Chondrocyte (in vitro differentiated cells): ENCODE data around the gene ZNF805. TPM values are rescaled to one million over a fixed set of nuclear protein-coding genes. Genes with fewer than 3 reads are reported as not detected.
A peak's percentile ranks its signal among the peaks of the same experiment; 100 is the strongest.

ENCODE experiments used
- DNase-seq: peaks from one replicate; pipeline ENCODE4 v3.0.0; 2021; ENCODE audit warnings: mixed read lengths, low spot score
- H3K27ac Mint-ChIP-seq: one replicate; pipeline ENCODE4 v1.8.0; 2021; ENCODE audit warnings: mild to moderate bottlenecking, moderate library complexity, mixed read lengths; ENCODE audit not compliant: unreplicated experiment
- H3K27me3 Mint-ChIP-seq: 2 replicates; pipeline ENCODE4 v1.8.0; 2021; ENCODE audit warnings: low read depth, mixed read lengths
- H3K36me3 Mint-ChIP-seq: 2 replicates; pipeline ENCODE4 v1.8.0; 2021; ENCODE audit warnings: low read depth, mixed read lengths
- H3K4me1 Mint-ChIP-seq: 2 replicates; pipeline ENCODE4 v1.8.0; 2021; ENCODE audit warnings: low read depth, mild to moderate bottlenecking, mixed read lengths
- H3K4me3 Mint-ChIP-seq: one replicate; pipeline ENCODE4 v1.8.0; 2021; ENCODE audit warnings: mild to moderate bottlenecking, moderate library complexity, mixed read lengths; ENCODE audit not compliant: unreplicated experiment
- H3K9me3 Mint-ChIP-seq: 2 replicates; pipeline ENCODE4 v1.8.0; 2021; ENCODE audit warnings: low read depth, mixed read lengths
- CTCF ChIP-seq: fragments of 200-600 bp; sonication (generic); IDR thresholded peaks from 2 replicates; pipeline ENCODE4 v1.5.0; 2021; ENCODE audit warnings: antibody characterized with exemption, mild to moderate bottlenecking, moderate library complexity
- total RNA-seq: library from RNA; stranded (reverse); gene quantifications from 3 replicates; pipeline ENCODE4 v1.2.1, GENCODE V29; 2021

Gene ZNF805
- total RNA-seq, 1 donor from 2014 or later = 24.3 TPM

- Mint-ChIP-seq H3K9me3 (no peaks in the 10 kb centered on the region), H3K27ac (no peak overlapping the region), H3K4me1 (peaks cover 29% of the 10 kb centered on the region), H3K4me3 (no peak overlapping the region), H3K27me3 (no peaks in the 10 kb centered on the region), H3K36me3 (peaks cover 33% of the 10 kb centered on the region)
- TF ChIP-seq CTCF = peak; percentile 23
- no peak for DNase-seq
Measured at GRCh38 chr19:57302020-57302465, 61.6 kb downstream of the ZNF805 start.

GRCh38 chr19:57302727-57303401 is 62.4 kb downstream of the ZNF805 start:
- no peak overlapping the region for H3K27ac Mint-ChIP-seq
- no peak for TF ChIP-seq CTCF
- H3K4me3 Mint-ChIP-seq = no peak overlapping the region
- DNase-seq = no peak
- H3K27me3 Mint-ChIP-seq = no peaks in the 10 kb centered on the region
- no peaks in the 10 kb centered on the region for H3K9me3 Mint-ChIP-seq
- H3K36me3 Mint-ChIP-seq = peaks cover 28% of the 10 kb centered on the region
- peaks cover 29% of the 10 kb centered on the region for H3K4me1 Mint-ChIP-seq

Other genes with a start within 250 kb of the ZNF805 start
- not detected in 3 replicates for gene USP29, start 120.6 kb upstream of the ZNF805 start, total RNA-seq
- not detected in 3 replicates for gene ZIM3, start 95.4 kb upstream of the ZNF805 start, total RNA-seq
- not detected in 3 replicates for gene DUXA, start 73.1 kb upstream of the ZNF805 start, total RNA-seq
- gene ZNF264, start 49.1 kb upstream of the ZNF805 start, total RNA-seq = 29.8 to 35.4 TPM (median 35.0 TPM) in 3 replicates
- gene AURKC, start 9.6 kb upstream of the ZNF805 start, total RNA-seq = 0.72 to 0.82 TPM (median 0.75 TPM) in 3 replicates
- gene ZNF460, start 39.9 kb downstream of the ZNF805 start, total RNA-seq = 77.3 to 81.4 TPM (median 79.1 TPM) in 3 replicates
- 5.1 to 6.7 TPM (median 5.3 TPM) in 3 replicates for gene ZNF543, start 79.8 kb downstream of the ZNF805 start, total RNA-seq
- gene ZNF304, start 110.6 kb downstream of the ZNF805 start, total RNA-seq = 7.5 to 9.6 TPM (median 8.0 TPM) in 3 replicates
- gene TRAPPC2B, start 122.9 kb downstream of the ZNF805 start, total RNA-seq = 9.9 to 12.1 TPM (median 10.7 TPM) in 3 replicates
- 2.4 to 7.1 TPM (median 2.9 TPM) in 3 replicates for gene ZNF547, start 122.9 kb downstream of the ZNF805 start, total RNA-seq
- 15.1 to 22.2 TPM (median 15.6 TPM) in 3 replicates for gene ZNF548, start 149.2 kb downstream of the ZNF805 start, total RNA-seq
- 6.1 to 12.3 TPM (median 6.9 TPM) in 3 replicates for gene ZNF17, start 170.5 kb downstream of the ZNF805 start, total RNA-seq
- 7.8 to 10.3 TPM (median 8.1 TPM) in 3 replicates for gene ZNF749, start 194.7 kb downstream of the ZNF805 start, total RNA-seq
- gene VN1R1, start 216.5 kb downstream of the ZNF805 start, total RNA-seq = 0.26 to 0.97 TPM (median 0.75 TPM) in 3 replicates
- 6.0 to 12.8 TPM (median 7.0 TPM) in 3 replicates for gene ZNF772, start 236.9 kb downstream of the ZNF805 start, total RNA-seq
- 11.6 to 15.5 TPM (median 13.2 TPM) in 3 replicates for gene ZNF419, start 247.1 kb downstream of the ZNF805 start, total RNA-seq